M059J (cell line): ENCODE data around the gene WWP2. TPM values are rescaled to one million over a fixed set of nuclear protein-coding genes. Genes with fewer than 3 reads are reported as not detected.

Source experiments
- total RNA-seq: library from RNA; depleted of rRNA; stranded (reverse); fragments of >200 nt; shearing (Covaris generic); gene quantifications from 2 replicates; pipeline ENCODE4 v1.2.3, GENCODE V29; 2014; rRNA removed

The WWP2 gene
- total RNA-seq, 1 experiment from 2014 or later = 26.5 TPM

Other genes with a start within 250 kb of the WWP2 start
- gene NFAT5, start 196.4 kb upstream of the WWP2 start, total RNA-seq = 12.4 and 34.5 TPM in 2 replicates
- gene NQO1, start 35.8 kb upstream of the WWP2 start, total RNA-seq = 589 and 671 TPM in 2 replicates
- gene NOB1, start 7.4 kb upstream of the WWP2 start, total RNA-seq = 14.9 and 23.5 TPM in 2 replicates
- gene CLEC18A, start 189.0 kb downstream of the WWP2 start, total RNA-seq = 0.05 TPM in 1 of 2 replicates, not detected in the other